DMS79 (cell line): Measurements from ENCODE around the gene SMCHD1.
"Not testable (repeated sequence)": the region's sequence is repeated elsewhere in the genome, so short reads cannot be mapped to it uniquely, and the experiment has no call there.

ENCODE experiments used
- DNase-seq: peaks from one replicate; lab custom pipeline; 2025; lab: John Stamatoyannopoulos, UW

The SMCHD1 gene

DNA sequence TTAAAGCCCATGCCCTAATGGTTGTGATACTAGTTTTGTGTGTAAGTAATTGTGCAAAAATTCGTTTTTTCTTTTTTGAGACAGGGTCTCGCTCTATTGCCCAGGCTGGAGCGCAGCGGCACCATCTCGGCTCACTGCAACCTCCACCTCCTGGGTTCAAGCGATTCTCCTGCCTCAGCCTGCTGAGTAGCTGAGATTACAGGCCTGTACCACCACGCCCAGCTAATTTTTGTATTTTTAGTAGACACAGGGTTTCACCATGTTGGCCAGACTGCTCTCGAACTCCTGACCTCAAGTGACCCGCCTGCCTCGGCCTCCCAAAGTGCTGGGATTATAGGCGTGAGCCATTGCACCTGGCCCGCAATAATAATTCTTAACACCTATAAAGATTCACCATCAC is 196.9 kb downstream of the SMCHD1 start:
- DNase-seq = not testable (repeated sequence)

DNA sequence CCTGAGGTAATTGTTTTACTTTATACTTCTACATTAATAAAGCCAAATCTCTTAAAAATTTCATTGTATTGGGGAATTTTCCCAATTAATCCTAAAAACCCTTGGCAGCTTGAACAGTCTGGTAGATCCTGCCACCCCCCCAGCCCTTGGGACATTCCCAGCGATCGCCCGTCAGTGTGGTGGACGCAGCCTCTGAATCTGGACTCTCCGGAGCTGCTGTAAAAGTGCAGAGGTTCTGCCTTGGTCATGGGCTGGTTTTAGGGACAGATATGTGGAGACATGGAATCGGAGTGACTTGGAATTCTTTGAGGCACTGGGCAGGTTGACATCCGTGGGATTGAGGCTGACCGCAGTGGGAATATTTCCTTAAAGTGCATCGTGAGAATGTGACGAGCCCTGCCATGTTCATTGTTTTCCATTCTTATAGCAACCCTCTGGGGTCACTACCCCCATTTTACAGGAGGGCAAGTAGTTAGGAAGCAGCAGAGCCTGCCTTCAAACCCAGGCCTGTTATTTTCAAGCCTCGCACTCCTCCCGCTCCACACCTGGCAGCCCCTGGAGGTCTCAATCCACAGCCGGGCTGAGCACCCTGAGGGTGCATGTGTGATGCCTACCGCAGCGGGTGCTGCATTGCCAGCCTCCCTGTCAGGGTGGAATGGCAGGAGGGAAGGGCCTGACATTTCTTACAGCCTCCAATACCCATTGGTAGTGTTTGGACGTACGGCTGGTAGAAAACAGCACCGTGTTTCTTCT is 197.8 kb downstream of the SMCHD1 start:
- DNase-seq = no peak

- DNase-seq = no peak
Observed at GRCh38 chr18:2853926-2854664, 198.6 kb downstream of the SMCHD1 start.
